ENCODE measurements around the gene FCN2.
"Not testable (repeated sequence)": the region's sequence is repeated elsewhere in the genome, so short reads cannot be mapped to it uniquely, and the experiment has no call there.

The FCN2 gene

DNA sequence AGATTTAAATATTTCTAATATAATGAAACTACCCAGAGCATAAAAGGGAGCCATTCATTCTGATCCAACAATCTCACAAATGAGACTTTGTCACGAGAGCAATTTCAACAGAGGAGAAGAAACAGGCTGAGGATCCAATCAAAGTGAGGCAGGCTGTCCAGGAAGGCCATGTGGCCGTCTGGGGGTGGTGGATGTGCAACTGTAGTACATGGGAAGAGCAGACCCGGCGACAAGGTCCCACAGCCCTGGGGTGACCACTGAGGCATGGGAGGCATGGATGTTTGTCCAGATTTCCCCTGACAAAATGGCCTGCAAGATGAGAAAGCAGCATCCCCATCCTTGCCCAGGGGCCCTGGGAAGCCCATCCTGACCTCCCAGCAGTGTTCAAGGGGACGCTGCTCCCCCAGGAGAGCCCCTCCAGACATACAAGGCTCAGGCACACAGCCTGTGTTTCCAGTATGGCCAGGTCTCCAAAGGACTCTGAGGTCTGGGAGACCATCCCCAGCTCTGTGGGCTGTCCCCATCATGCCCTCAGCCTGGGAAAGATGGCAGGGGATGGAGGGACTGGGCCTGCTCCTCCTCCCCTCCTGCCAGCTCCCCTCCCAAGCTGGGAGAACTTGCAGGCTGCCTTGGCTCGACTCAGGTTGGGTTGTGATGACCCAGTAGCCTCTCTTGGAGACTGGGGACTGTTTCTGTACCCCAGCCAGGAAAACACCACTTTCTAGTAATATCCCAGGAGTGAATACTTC, 27.5 kb upstream of the FCN2 start:
- DNase-seq (ENCODE audit: extremely low read depth, low read depth), result no peak
- H3K4me3 ChIP-seq (replicated peaks; ENCODE audit: low read depth, low read length), result no peak overlapping the region
- TF ChIP-seq, protein P1, sequence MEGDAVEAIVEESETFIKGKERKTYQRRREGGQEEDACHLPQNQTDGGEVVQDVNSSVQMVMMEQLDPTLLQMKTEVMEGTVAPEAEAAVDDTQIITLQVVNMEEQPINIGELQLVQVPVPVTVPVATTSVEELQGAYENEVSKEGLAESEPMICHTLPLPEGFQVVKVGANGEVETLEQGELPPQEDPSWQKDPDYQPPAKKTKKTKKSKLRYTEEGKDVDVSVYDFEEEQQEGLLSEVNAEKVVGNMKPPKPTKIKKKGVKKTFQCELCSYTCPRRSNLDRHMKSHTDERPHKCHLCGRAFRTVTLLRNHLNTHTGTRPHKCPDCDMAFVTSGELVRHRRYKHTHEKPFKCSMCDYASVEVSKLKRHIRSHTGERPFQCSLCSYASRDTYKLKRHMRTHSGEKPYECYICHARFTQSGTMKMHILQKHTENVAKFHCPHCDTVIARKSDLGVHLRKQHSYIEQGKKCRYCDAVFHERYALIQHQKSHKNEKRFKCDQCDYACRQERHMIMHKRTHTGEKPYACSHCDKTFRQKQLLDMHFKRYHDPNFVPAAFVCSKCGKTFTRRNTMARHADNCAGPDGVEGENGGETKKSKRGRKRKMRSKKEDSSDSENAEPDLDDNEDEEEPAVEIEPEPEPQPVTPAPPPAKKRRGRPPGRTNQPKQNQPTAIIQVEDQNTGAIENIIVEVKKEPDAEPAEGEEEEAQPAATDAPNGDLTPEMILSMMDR (IDR thresholded peaks at IDR 0.05; ENCODE audit: low read depth, low read length, missing control alignments), result no peak

- TF ChIP-seq, protein P1 (IDR thresholded peaks at IDR 0.05; ENCODE audit: low read depth, low read length, missing control alignments), result no peak
- no peak for DNase-seq (ENCODE audit: extremely low read depth, low read depth)
Observed at GRCh38 chr9:134853893-134854292, 26.7 kb upstream of the FCN2 start.

GRCh38 chr9:134854541-134854981, 26.0 kb upstream of the FCN2 start:
- no peak overlapping the region for H3K4me3 ChIP-seq (replicated peaks; ENCODE audit: low read depth, low read length)
- no peak for DNase-seq (ENCODE audit: extremely low read depth, low read depth)
- TF ChIP-seq, protein P1 (IDR thresholded peaks at IDR 0.05; ENCODE audit: low read depth, low read length, missing control alignments), result no peak

More at GRCh38 chr9:134853893-134854292, 26.7 kb upstream of the FCN2 start:
- no peak overlapping the region for H3K4me3 ChIP-seq (replicated peaks; ENCODE audit: low read depth, low read length)

DNA sequence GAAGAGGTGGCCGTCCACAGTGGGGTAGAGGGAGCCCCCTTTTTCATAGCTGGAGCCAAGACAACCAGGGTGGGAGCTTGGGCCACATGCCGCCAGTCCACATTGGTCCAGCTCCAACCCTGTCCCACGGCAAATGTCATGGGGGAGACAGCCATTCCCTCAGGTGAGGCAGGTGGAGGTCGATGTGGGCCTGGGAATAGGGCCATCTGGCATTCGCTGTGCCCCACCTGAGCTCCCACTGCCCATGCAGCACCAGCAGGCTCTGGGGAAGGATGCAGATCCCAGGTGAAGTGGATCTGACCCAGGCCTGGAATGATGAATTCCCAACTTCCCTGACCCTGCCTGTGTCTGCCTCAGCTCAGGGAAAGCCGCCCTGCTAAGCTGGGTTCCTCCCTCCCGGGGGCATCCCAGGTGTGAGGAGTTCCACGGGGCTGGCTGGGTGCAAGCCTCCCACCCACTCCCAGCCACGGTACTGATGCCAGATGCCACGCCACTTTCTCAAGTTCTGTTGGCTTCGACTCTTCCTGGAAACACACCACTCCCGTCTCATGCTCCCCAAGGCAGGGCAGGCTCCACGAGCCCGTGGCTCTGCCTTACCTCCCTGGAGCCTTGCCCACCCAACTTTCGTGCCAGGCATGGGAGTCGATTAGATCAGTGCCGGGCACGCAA, 25.2 kb upstream of the FCN2 start:
- no peak for DNase-seq (ENCODE audit: extremely low read depth, low read depth)
- TF ChIP-seq, protein P1 (IDR thresholded peaks at IDR 0.05; ENCODE audit: low read depth, low read length, missing control alignments), result no peak
- H3K4me3 ChIP-seq (replicated peaks; ENCODE audit: low read depth, low read length), result no peak overlapping the region

- H3K4me3 ChIP-seq (replicated peaks; ENCODE audit: low read depth, low read length), result no peak overlapping the region
- no peak for DNase-seq (ENCODE audit: extremely low read depth, low read depth)
- TF ChIP-seq, protein P1 (IDR thresholded peaks at IDR 0.05; ENCODE audit: low read depth, low read length, missing control alignments), result no peak
Observed at GRCh38 chr9:134855900-134856377, 24.7 kb upstream of the FCN2 start.

GRCh38 chr9:134857451-134857850, 23.2 kb upstream of the FCN2 start:
- H3K4me3 ChIP-seq (replicated peaks; ENCODE audit: low read depth, low read length); DNase-seq (ENCODE audit: extremely low read depth, low read depth): not testable (repeated sequence)
